ENCODE results near the gene SGIP1. TPM values are rescaled to one million over a fixed set of nuclear protein-coding genes. Genes with fewer than 3 reads are reported as not detected.
"Not testable (repeated sequence)": the region's sequence is repeated elsewhere in the genome, so short reads cannot be mapped to it uniquely, and the experiment has no call there.

The SGIP1 gene
- total and polyA plus RNA-seq, 2 of the 4 experiments (the other 2 are of a cell fraction): 27.1 to 42.7 TPM

GRCh38 chr1:66734531-66734930 is 200.6 kb downstream of the SGIP1 start:
- H3K9me1 ChIP-seq (ENCODE audit: insufficient read depth, low read length); H4K91ac ChIP-seq (ENCODE audit: insufficient read depth, low read depth, low read length); DNase-seq; H2BK120ac ChIP-seq (ENCODE audit: low read depth, low read length); H3K27ac ChIP-seq (ENCODE audit: insufficient read depth, low read length); H3K23ac ChIP-seq (ENCODE audit: low read depth, low read length); dilution Hi-C loops (cut with HindIII; ENCODE audit: low sequenced_read_pairs, unreplicated experiment); H4K8ac ChIP-seq (ENCODE audit: low read depth in 2 of 2, low read length in 2 of 2); H2BK15ac ChIP-seq (ENCODE audit: low read depth, low read length); BruUV-seq (replicated peaks); H3K14ac ChIP-seq (replicated peaks; ENCODE audit: low read depth, low read length); H2AK9ac ChIP-seq (replicated peaks; ENCODE audit: low read depth, low read length, poor library complexity); H3K56ac ChIP-seq (ENCODE audit: extremely low read depth, insufficient read depth, low read length); H2AK5ac ChIP-seq (ENCODE audit: low read depth, low read length); POLR2A ChIA-PET (ENCODE audit: unreplicated experiment); H3K27me3 ChIP-seq (ENCODE audit: control insufficient read depth, insufficient read depth, low read length); ATAC-seq (ENCODE audit: low read depth); H3K4me2 ChIP-seq (ENCODE audit: low read depth, low read length); H3K4me1 ChIP-seq (ENCODE audit: control insufficient read depth, insufficient read depth, low read length); H2BK5ac ChIP-seq (ENCODE audit: low read depth, low read length, poor library complexity, severe bottlenecking); H4K5ac ChIP-seq (ENCODE audit: low read depth, low read length); H3K4me3 ChIP-seq (ENCODE audit: insufficient read depth, low read depth, low read length); intact Hi-C loops (cut with micrococcal nuclease); H3K9me3 ChIP-seq (ENCODE audit: control insufficient read depth, insufficient read depth, low read length); H3K4ac ChIP-seq (ENCODE audit: low read depth, low read length); H4K20me1 ChIP-seq (ENCODE audit: insufficient read depth, low read length); CTCF ChIA-PET; H2AFZ ChIP-seq (replicated peaks; ENCODE audit: low read length, poor library complexity); H3K9ac ChIP-seq (ENCODE audit: low read depth, low read length); H2BK20ac ChIP-seq (ENCODE audit: low read depth, low read length); H3K18ac ChIP-seq (ENCODE audit: low read depth, low read length); H3K79me1 ChIP-seq (ENCODE audit: low read depth in 1 of 2, low read length in 2 of 2): not testable (repeated sequence)
- peaks cover 28% of the 10 kb centered on the region for H3K36me3 ChIP-seq (ENCODE audit: control insufficient read depth, insufficient read depth, low read length)
- in situ Hi-C loops (cut with MboI; ENCODE audit: low sequenced_read_pairs): loop anchor here (25.0 kb wide), 1 partner anchor 472 kb away; no protein-coding TSS in a partner anchor
- WGBS, 2 experiments (ENCODE audit: extremely low coverage in 2 of 2, insufficient read length in 1 of 2): 100% methylated on average over 1 of the region's 6 CpGs; no CpG with 5 or more reads in 1 of the 2 experiments

Measured in IMR-90 (cell line).